Suprapubic skin (tissue), 4 donors: ENCODE results near the gene SLC25A39. TPM values are rescaled to one million over a fixed set of nuclear protein-coding genes. Genes with fewer than 3 reads are reported as not detected.

Source experiments
- DNase-seq, 2 donors: peaks; one replicate each; pipeline ENCODE4 v3.0.0-alpha.2; 2019; ENCODE audit warnings: low spot score in 2 of 2
- H3K27ac ChIP-seq: fragments of 200-600 bp; sonication (generic); one replicate; pipeline ENCODE4 v1.5.1; 2019
- H3K27me3 ChIP-seq: fragments of 200-600 bp; sonication (generic); one replicate; pipeline ENCODE4 v1.5.1; 2019
- H3K36me3 ChIP-seq: fragments of 200-600 bp; sonication (generic); one replicate; pipeline ENCODE4 v1.5.1; 2019
- H3K4me1 ChIP-seq: fragments of 200-600 bp; sonication (generic); one replicate; pipeline ENCODE4 v1.5.1; 2019
- H3K4me3 ChIP-seq: fragments of 200-600 bp; sonication (generic); one replicate; pipeline ENCODE4 v1.5.1; 2019; ENCODE audit warnings: mild to moderate bottlenecking
- H3K9me3 ChIP-seq: fragments of 200-600 bp; sonication (generic); one replicate; pipeline ENCODE4 v1.5.1; 2019
- EP300 ChIP-seq: sonication (generic); formaldehyde crosslinking; IDR thresholded peaks from one replicate; pipeline ENCODE4 v1.6.1; 2017; ENCODE audit warnings: antibody characterized with exemption
- POLR2A ChIP-seq, 2 donors: fragments of 450-650 bp; IDR thresholded peaks; one replicate each; pipeline ENCODE4 v1.6.1; 2017; ENCODE audit warnings: antibody characterized with exemption in 2 of 2, mild to moderate bottlenecking in 2 of 2, moderate library complexity in 2 of 2
- POLR2AphosphoS5 ChIP-seq, 3 donors: sonication (generic); formaldehyde crosslinking; IDR thresholded peaks; one replicate each; pipeline ENCODE4 v1.6.1; 2017; ENCODE audit warnings: antibody characterized with exemption in 3 of 3
- WGBS: methylation state at CpG from one replicate; pipeline ENCODE4 v1.1.5; 2018; 5-methylcytosine and 5-hydroxymethylcytosine counted together
- total RNA-seq, 4 donors: library from RNA; depleted of rRNA; stranded (reverse); fragments of >200 nt; gene quantifications; one replicate each; pipeline ENCODE4 v1.1.0, GENCODE V29; 2016
- TF ChIP-seq, protein P1 (sequence below), 2 donors: fragments of 200-600 bp in 1 of 2; fragments of 450-650 bp in 1 of 2; sonication (generic) in 1 of 2; IDR thresholded peaks; one replicate each; pipeline ENCODE4 v1.5.1; 2016 to 2019; ENCODE audit warnings: antibody characterized with exemption in 2 of 2, mild to moderate bottlenecking in 1 of 2, moderate library complexity in 1 of 2

The SLC25A39 gene
- total RNA-seq, 4 donors from 2014 or later, result 94.9 to 132 (median 111) TPM

- Histone ChIP-seq H3K27ac (no peak overlapping the region), H3K4me1 (peaks cover 47% of the 10 kb centered on the region), H3K9me3 (no peaks in the 10 kb centered on the region), H3K36me3 (no peaks in the 10 kb centered on the region), H3K4me3 (no peak overlapping the region), H3K27me3 (peaks cover 52% of the 10 kb centered on the region)
- DNase-seq, result no peak
- TF ChIP-seq POLR2A (IDR thresholded peaks at IDR 0.05) (no peak), EP300 (no peak), POLR2AphosphoS5 (IDR thresholded peaks at IDR 0.05) (no peak)
- TF ChIP-seq, protein P1, sequence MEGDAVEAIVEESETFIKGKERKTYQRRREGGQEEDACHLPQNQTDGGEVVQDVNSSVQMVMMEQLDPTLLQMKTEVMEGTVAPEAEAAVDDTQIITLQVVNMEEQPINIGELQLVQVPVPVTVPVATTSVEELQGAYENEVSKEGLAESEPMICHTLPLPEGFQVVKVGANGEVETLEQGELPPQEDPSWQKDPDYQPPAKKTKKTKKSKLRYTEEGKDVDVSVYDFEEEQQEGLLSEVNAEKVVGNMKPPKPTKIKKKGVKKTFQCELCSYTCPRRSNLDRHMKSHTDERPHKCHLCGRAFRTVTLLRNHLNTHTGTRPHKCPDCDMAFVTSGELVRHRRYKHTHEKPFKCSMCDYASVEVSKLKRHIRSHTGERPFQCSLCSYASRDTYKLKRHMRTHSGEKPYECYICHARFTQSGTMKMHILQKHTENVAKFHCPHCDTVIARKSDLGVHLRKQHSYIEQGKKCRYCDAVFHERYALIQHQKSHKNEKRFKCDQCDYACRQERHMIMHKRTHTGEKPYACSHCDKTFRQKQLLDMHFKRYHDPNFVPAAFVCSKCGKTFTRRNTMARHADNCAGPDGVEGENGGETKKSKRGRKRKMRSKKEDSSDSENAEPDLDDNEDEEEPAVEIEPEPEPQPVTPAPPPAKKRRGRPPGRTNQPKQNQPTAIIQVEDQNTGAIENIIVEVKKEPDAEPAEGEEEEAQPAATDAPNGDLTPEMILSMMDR (IDR thresholded peaks at IDR 0.05), result no peak
- 69% methylated on average over 17 of the region's 17 CpGs for WGBS
Observed at GRCh38 chr17:44312396-44313104, 12.1 kb downstream of the SLC25A39 start.

DNA sequence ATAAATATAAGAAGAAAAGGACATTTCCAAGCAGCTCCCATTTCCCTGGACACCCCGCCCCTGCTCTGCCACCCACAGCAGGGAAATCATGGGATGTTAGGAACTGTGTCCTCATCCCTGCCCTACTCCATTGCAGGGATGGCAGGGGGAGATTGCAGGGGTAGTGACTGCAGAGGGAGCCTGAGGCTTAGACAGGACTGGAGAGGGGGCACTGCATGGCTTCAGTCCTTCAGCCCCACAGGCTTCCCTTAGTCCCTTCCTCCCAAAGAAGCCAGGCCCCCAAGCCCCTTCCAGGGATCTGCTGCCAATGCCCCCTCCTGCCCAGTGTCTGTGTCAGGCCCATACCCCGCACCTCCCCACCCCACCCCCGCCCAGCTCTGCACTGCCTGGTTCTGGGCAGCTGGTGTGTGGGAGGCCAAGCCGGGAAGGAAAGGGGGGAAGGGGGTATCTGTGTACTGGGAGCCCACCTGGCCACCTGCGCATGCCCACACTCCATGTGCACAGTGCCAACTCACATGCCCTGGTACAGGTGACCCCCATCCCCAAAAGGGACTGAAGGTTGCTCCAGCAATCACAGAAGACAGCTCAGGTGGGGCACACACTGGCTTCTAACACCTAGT, 13.0 kb downstream of the SLC25A39 start:
- Histone ChIP-seq H3K9me3 (no peaks in the 10 kb centered on the region), H3K27me3 (peaks cover 44% of the 10 kb centered on the region), H3K4me3 (no peak overlapping the region), H3K4me1 (peaks cover 50% of the 10 kb centered on the region), H3K36me3 (no peaks in the 10 kb centered on the region), H3K27ac (no peak overlapping the region)
- DNase-seq, result no peak
- TF ChIP-seq EP300 (no peak), POLR2A (IDR thresholded peaks at IDR 0.05) (no peak), POLR2AphosphoS5 (IDR thresholded peaks at IDR 0.05) (no peak)
- TF ChIP-seq, protein P1 (IDR thresholded peaks at IDR 0.05), result no peak
- WGBS, result 94% methylated on average over 2 of the region's 5 CpGs

GRCh38 chr17:44310609-44311376, 13.8 kb downstream of the SLC25A39 start:
- Histone ChIP-seq H3K36me3 (no peaks in the 10 kb centered on the region), H3K27me3 (peaks cover 38% of the 10 kb centered on the region), H3K4me3 (no peak overlapping the region), H3K4me1 (peaks cover 42% of the 10 kb centered on the region), H3K27ac (no peak overlapping the region), H3K9me3 (no peaks in the 10 kb centered on the region)
- DNase-seq, result no peak
- WGBS, result 68% methylated on average over 6 of the region's 10 CpGs
- TF ChIP-seq, protein P1 (IDR thresholded peaks at IDR 0.05), result no peak
- TF ChIP-seq POLR2AphosphoS5 (IDR thresholded peaks at IDR 0.05) (no peak), POLR2A (IDR thresholded peaks at IDR 0.05) (no peak), EP300 (no peak)

DNA sequence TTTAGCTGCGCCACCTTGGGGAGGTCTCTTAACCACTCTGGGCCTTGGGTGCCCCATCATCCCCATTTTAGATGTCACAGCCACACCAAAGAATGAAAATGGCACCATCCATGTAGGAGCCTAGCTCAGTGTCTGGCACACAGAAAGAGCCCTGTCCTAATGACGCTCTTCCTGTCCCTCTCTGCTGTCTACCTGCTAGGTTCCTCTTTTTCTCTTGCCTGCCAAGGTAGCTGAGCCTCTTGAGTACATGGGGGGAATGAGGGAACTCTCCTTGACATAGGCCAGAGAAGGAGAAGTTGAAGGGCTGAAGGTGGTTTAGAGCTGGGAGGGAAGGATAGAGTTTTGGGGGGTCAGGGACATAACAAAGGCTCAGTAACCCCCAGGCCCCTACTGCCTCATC, 14.4 kb downstream of the SLC25A39 start:
- TF ChIP-seq EP300 (no peak), POLR2A (IDR thresholded peaks at IDR 0.05) (no peak), POLR2AphosphoS5 (IDR thresholded peaks at IDR 0.05) (no peak)
- TF ChIP-seq, protein P1 (IDR thresholded peaks at IDR 0.05), result no peak
- 100% methylated on average over 2 of the region's 2 CpGs for WGBS
- Histone ChIP-seq H3K4me1 (peaks cover 36% of the 10 kb centered on the region), H3K4me3 (no peak overlapping the region), H3K36me3 (no peaks in the 10 kb centered on the region), H3K27me3 (peaks cover 32% of the 10 kb centered on the region), H3K27ac (no peak overlapping the region), H3K9me3 (no peaks in the 10 kb centered on the region)
- DNase-seq, result no peak

GRCh38 chr17:44309472-44309871, 15.2 kb downstream of the SLC25A39 start:
- no peak overlapping the region for H3K4me3 ChIP-seq
- H3K36me3 ChIP-seq, result no peaks in the 10 kb centered on the region
- peaks cover 25% of the 10 kb centered on the region for H3K27me3 ChIP-seq
- TF ChIP-seq EP300 (no peak), POLR2A (IDR thresholded peaks at IDR 0.05) (no peak), POLR2AphosphoS5 (IDR thresholded peaks at IDR 0.05) (no peak)
- TF ChIP-seq, protein P1 (IDR thresholded peaks at IDR 0.05), result no peak
- peaks cover 29% of the 10 kb centered on the region for H3K4me1 ChIP-seq
- no peak overlapping the region for H3K27ac ChIP-seq
- 68% methylated on average over 5 of the region's 5 CpGs for WGBS
- DNase-seq, result no peak
- no peaks in the 10 kb centered on the region for H3K9me3 ChIP-seq
